Activated CD8-positive, alpha-beta memory T cell treated with anti-CD3 and anti-CD28 coated beads, Interleukin-2, amount 10 ng/mL, durations not matched to agents 7 days and 5 days (primary cell): ENCODE data around the gene CXXC1. TPM values are rescaled to one million over a fixed set of nuclear protein-coding genes. Genes with fewer than 3 reads are reported as not detected.
"Not testable (repeated sequence)": the region's sequence is repeated elsewhere in the genome, so short reads cannot be mapped to it uniquely, and the experiment has no call there.

Source experiments
- ATAC-seq: fragments of 150-1000 bp; cut with Tn5 transposase; one replicate; pipeline ENCODE4 v1.10.0; 2021; ENCODE audit warnings: moderate library complexity
- CTCF ChIA-PET: fragments of 350-600 bp; sonication (Branson Sonifier 250); formaldehyde crosslinking; loops from one replicate; lab custom pipeline; 2021; ENCODE audit warnings: antibody characterized with exemption; lab: Charles Lee
- DNase-seq: peaks from one replicate; pipeline ENCODE4 v3.0.0-alpha.2; 2020
- H3K27ac Mint-ChIP-seq: one replicate; pipeline ENCODE4 v1.8.0; 2021; ENCODE audit warnings: mild to moderate bottlenecking, mixed read lengths
- H3K27me3 Mint-ChIP-seq: one replicate; pipeline ENCODE4 v1.8.0; 2021; ENCODE audit warnings: mixed read lengths
- H3K36me3 Mint-ChIP-seq: one replicate; pipeline ENCODE4 v1.8.0; 2021; ENCODE audit warnings: mild to moderate bottlenecking, mixed read lengths
- H3K4me1 Mint-ChIP-seq: one replicate; pipeline ENCODE4 v1.8.0; 2021; ENCODE audit warnings: mixed read lengths
- H3K4me3 Mint-ChIP-seq: one replicate; pipeline ENCODE4 v1.8.0; 2021; ENCODE audit warnings: mild to moderate bottlenecking, moderate library complexity, mixed read lengths
- H3K9me3 Mint-ChIP-seq: one replicate; pipeline ENCODE4 v1.8.0; 2022; ENCODE audit warnings: low read depth, mixed read lengths
- total RNA-seq, 2 experiments: library from RNA; stranded (reverse); gene quantifications; one replicate each; pipeline ENCODE4 v1.2.3, GENCODE V29; 2021

CXXC1 gene
- total RNA-seq, 2 experiments from 2014 or later: 128 to 150 TPM

- DNase-seq, H3K27ac Mint-ChIP-seq, H3K36me3 Mint-ChIP-seq, H3K4me1 Mint-ChIP-seq, CTCF ChIA-PET, ATAC-seq, H3K27me3 Mint-ChIP-seq, H3K9me3 Mint-ChIP-seq, H3K4me3 Mint-ChIP-seq: not testable (repeated sequence)
These were observed 45.7 kb downstream of the CXXC1 start for GRCh38 chr18:50241768-50242167.

GRCh38 chr18:50240080-50240563, 47.4 kb downstream of the CXXC1 start:
- H3K9me3 Mint-ChIP-seq: peaks cover 7% of the 10 kb centered on the region
- H3K27me3 Mint-ChIP-seq: peaks cover 6% of the 10 kb centered on the region
- H3K27ac Mint-ChIP-seq: no peak overlapping the region
- H3K4me3 Mint-ChIP-seq: no peak overlapping the region
- H3K4me1 Mint-ChIP-seq: peaks cover 10% of the 10 kb centered on the region
- CTCF ChIA-PET: no interaction called here
- H3K36me3 Mint-ChIP-seq: no peaks in the 10 kb centered on the region
- ATAC-seq (no peak), DNase-seq (no peak)

- Mint-ChIP-seq H3K36me3 (no peaks in the 10 kb centered on the region), H3K9me3 (no peaks in the 10 kb centered on the region), H3K4me1 (peaks cover 5% of the 10 kb centered on the region), H3K4me3 (no peak overlapping the region), H3K27me3 (peaks cover 14% of the 10 kb centered on the region), H3K27ac (no peak overlapping the region)
- CTCF ChIA-PET: no interaction called here
- DNase-seq (no peak), ATAC-seq (no peak)
These were observed 55.1 kb downstream of the CXXC1 start for GRCh38 chr18:50232419-50232818.

Other genes with a start within 250 kb of the CXXC1 start
- under 1 TPM in 1 of 2 experiments, not detected in 1; 0.02 TPM for gene MYO5B, start 92.5 kb downstream of the CXXC1 start, total RNA-seq
- gene CFAP53, start 21.2 kb downstream of the CXXC1 start, total RNA-seq: under 1 TPM; 0.16 to 0.50 TPM
- 100 to 1,000 TPM in 1 of 2 experiments, 10 to 100 TPM in 1; 97.8 to 106 TPM for gene MBD1, start 6.2 kb downstream of the CXXC1 start, total RNA-seq
- gene SKA1, start 87.4 kb upstream of the CXXC1 start, total RNA-seq: 10 to 100 TPM; 45.6 to 47.5 TPM